Muscle layer of colon (tissue), 2 donors: ENCODE results near the gene THEMIS.

ENCODE experiments used
- H3K27ac ChIP-seq: one replicate; pipeline ENCODE4 v1.7.0; 2013; ENCODE audit warnings: low read depth, mild to moderate bottlenecking, low read length, moderate library complexity
- H3K27me3 ChIP-seq, 2 donors: one replicate each; pipeline ENCODE4 v1.7.0; 2013; ENCODE audit warnings: low read length in 2 of 2, mild to moderate bottlenecking in 2 of 2; ENCODE audit not compliant: insufficient read depth in 2 of 2, control insufficient read depth in 1 of 2
- H3K36me3 ChIP-seq: one replicate; pipeline ENCODE4 v1.7.0; 2013; ENCODE audit warnings: mild to moderate bottlenecking, low read length; ENCODE audit not compliant: insufficient read depth
- H3K4me1 ChIP-seq: one replicate; pipeline ENCODE4 v1.7.0; 2013; ENCODE audit warnings: mild to moderate bottlenecking, low read length; ENCODE audit not compliant: insufficient read depth
- H3K4me3 ChIP-seq, 2 donors: one replicate each; pipeline ENCODE4 v1.7.0; 2013; ENCODE audit warnings: low read length in 2 of 2, low read depth in 1 of 2, mild to moderate bottlenecking in 1 of 2, moderate library complexity in 1 of 2
- H3K9ac ChIP-seq: one replicate; pipeline ENCODE4 v1.7.0; 2013; ENCODE audit warnings: low read length
- H3K9me3 ChIP-seq: one replicate; pipeline ENCODE4 v1.7.0; 2013; ENCODE audit warnings: mild to moderate bottlenecking, low read length
- donor health status: abdominal sarcoma.
- donor health status: Adenocarcinoma of cecum.

THEMIS gene

GRCh38 chr6:127821431-127821830 lies 79.4 kb downstream of the THEMIS start:
- Histone ChIP-seq H3K4me1 (no peaks in the 10 kb centered on the region), H3K9ac (no peak overlapping the region), H3K4me3 (no peak overlapping the region)

GRCh38 chr6:127818149-127818548 lies 82.7 kb downstream of the THEMIS start:
- no peak overlapping the region for H3K9ac ChIP-seq

More at GRCh38 chr6:127821431-127821830, 79.4 kb downstream of the THEMIS start:
- H3K27ac ChIP-seq = no peak overlapping the region
- no peaks in the 10 kb centered on the region for H3K9me3 ChIP-seq
- no peaks in the 10 kb centered on the region for H3K36me3 ChIP-seq
- no peaks in the 10 kb centered on the region for H3K27me3 ChIP-seq

GRCh38 chr6:127816643-127817042 lies 84.2 kb downstream of the THEMIS start:
- H3K36me3 ChIP-seq = no peaks in the 10 kb centered on the region
- H3K4me1 ChIP-seq = no peaks in the 10 kb centered on the region
- H3K27me3 ChIP-seq = no peaks in the 10 kb centered on the region
- H3K9ac ChIP-seq = no peak overlapping the region
- H3K27ac ChIP-seq = no peak overlapping the region
- H3K9me3 ChIP-seq = no peaks in the 10 kb centered on the region
- H3K4me3 ChIP-seq = no peak overlapping the region

More at GRCh38 chr6:127818149-127818548, 82.7 kb downstream of the THEMIS start:
- no peaks in the 10 kb centered on the region for H3K27me3 ChIP-seq
- H3K9me3 ChIP-seq = no peaks in the 10 kb centered on the region
- H3K27ac ChIP-seq = no peak overlapping the region
- no peak overlapping the region for H3K4me3 ChIP-seq
- no peaks in the 10 kb centered on the region for H3K36me3 ChIP-seq
- no peaks in the 10 kb centered on the region for H3K4me1 ChIP-seq

GRCh38 chr6:127813699-127814027 lies 87.2 kb downstream of the THEMIS start:
- Histone ChIP-seq H3K4me3 (no peak overlapping the region), H3K27me3 (no peaks in the 10 kb centered on the region), H3K36me3 (no peaks in the 10 kb centered on the region), H3K9ac (no peak overlapping the region), H3K9me3 (no peaks in the 10 kb centered on the region), H3K4me1 (no peaks in the 10 kb centered on the region), H3K27ac (no peak overlapping the region)

- Histone ChIP-seq H3K4me3 (no peak overlapping the region), H3K9ac (no peak overlapping the region), H3K9me3 (no peaks in the 10 kb centered on the region), H3K4me1 (no peaks in the 10 kb centered on the region), H3K27me3 (no peaks in the 10 kb centered on the region), H3K36me3 (no peaks in the 10 kb centered on the region), H3K27ac (no peak overlapping the region)
These were observed 87.7 kb downstream of the THEMIS start for GRCh38 chr6:127812985-127813698.

GRCh38 chr6:127811900-127812570 lies 88.8 kb downstream of the THEMIS start:
- Histone ChIP-seq H3K27me3 (no peaks in the 10 kb centered on the region), H3K9me3 (no peaks in the 10 kb centered on the region), H3K27ac (no peak overlapping the region), H3K36me3 (no peaks in the 10 kb centered on the region), H3K4me3 (no peak overlapping the region), H3K4me1 (no peaks in the 10 kb centered on the region), H3K9ac (no peak overlapping the region)

GRCh38 chr6:127807806-127808517 lies 92.9 kb downstream of the THEMIS start:
- no peaks in the 10 kb centered on the region for H3K4me1 ChIP-seq
- no peak overlapping the region for H3K4me3 ChIP-seq
- H3K9me3 ChIP-seq = no peaks in the 10 kb centered on the region
- no peak overlapping the region for H3K9ac ChIP-seq
- H3K27me3 ChIP-seq = no peaks in the 10 kb centered on the region
- H3K27ac ChIP-seq = no peak overlapping the region
- no peaks in the 10 kb centered on the region for H3K36me3 ChIP-seq

- no peak overlapping the region for H3K4me3 ChIP-seq
- H3K27me3 ChIP-seq = no peaks in the 10 kb centered on the region
- no peaks in the 10 kb centered on the region for H3K36me3 ChIP-seq
- H3K27ac ChIP-seq = no peak overlapping the region
- no peak overlapping the region for H3K9ac ChIP-seq
- H3K9me3 ChIP-seq = no peaks in the 10 kb centered on the region
- H3K4me1 ChIP-seq = no peaks in the 10 kb centered on the region
These were observed 104.1 kb downstream of the THEMIS start for GRCh38 chr6:127796713-127797112.

GRCh38 chr6:127794405-127794804 lies 106.5 kb downstream of the THEMIS start:
- no peaks in the 10 kb centered on the region for H3K27me3 ChIP-seq
- no peaks in the 10 kb centered on the region for H3K36me3 ChIP-seq
- H3K9me3 ChIP-seq = no peaks in the 10 kb centered on the region
- no peak overlapping the region for H3K27ac ChIP-seq
- no peaks in the 10 kb centered on the region for H3K4me1 ChIP-seq
- no peak overlapping the region for H3K9ac ChIP-seq
- H3K4me3 ChIP-seq = no peak overlapping the region

GRCh38 chr6:127793396-127793795 lies 107.5 kb downstream of the THEMIS start:
- H3K36me3 ChIP-seq = no peaks in the 10 kb centered on the region
- no peaks in the 10 kb centered on the region for H3K4me1 ChIP-seq
- no peak overlapping the region for H3K9ac ChIP-seq
- no peaks in the 10 kb centered on the region for H3K27me3 ChIP-seq
- H3K27ac ChIP-seq = no peak overlapping the region
- no peaks in the 10 kb centered on the region for H3K9me3 ChIP-seq
- H3K4me3 ChIP-seq = no peak overlapping the region

- Histone ChIP-seq H3K9me3 (no peaks in the 10 kb centered on the region), H3K27ac (no peak overlapping the region)
These were observed 108.2 kb downstream of the THEMIS start for GRCh38 chr6:127792616-127793015.

More at GRCh38 chr6:127792616-127793015, 108.2 kb downstream of the THEMIS start:
- Histone ChIP-seq H3K27me3 (no peaks in the 10 kb centered on the region), H3K9ac (no peak overlapping the region), H3K4me3 (no peak overlapping the region), H3K4me1 (no peaks in the 10 kb centered on the region), H3K36me3 (no peaks in the 10 kb centered on the region)
